Esophagus (tissue), 2 donors: ENCODE data around the gene PRKCSH. TPM values are rescaled to one million over a fixed set of nuclear protein-coding genes. Genes with fewer than 3 reads are reported as not detected.
"Not testable (repeated sequence)": the region's sequence is repeated elsewhere in the genome, so short reads cannot be mapped to it uniquely, and the experiment has no call there.

Experiments
- H3K27ac ChIP-seq, 2 donors: one replicate each; pipeline ENCODE4 v1.5.1; 2013; ENCODE audit warnings: low read depth in 2 of 2, mild to moderate bottlenecking in 2 of 2, inconsistent platforms in 1 of 2, low read length in 1 of 2, moderate library complexity in 1 of 2
- H3K27me3 ChIP-seq, 2 donors: one replicate each; pipeline ENCODE4 v1.6.1; 2013; ENCODE audit warnings: low read length in 2 of 2, control low read depth in 1 of 2, mild to moderate bottlenecking in 1 of 2; ENCODE audit not compliant: insufficient read depth in 2 of 2, control insufficient read depth in 1 of 2
- H3K36me3 ChIP-seq, 2 donors: one replicate each; pipeline ENCODE4 v1.6.1; 2013; ENCODE audit warnings: low read length in 1 of 2; ENCODE audit not compliant: control insufficient read depth in 2 of 2, insufficient read depth in 2 of 2
- H3K4me1 ChIP-seq, 2 donors: one replicate each; pipeline ENCODE4 v1.6.1; 2013; ENCODE audit warnings: low read length in 1 of 2; ENCODE audit not compliant: control insufficient read depth in 2 of 2, insufficient read depth in 2 of 2
- H3K4me3 ChIP-seq, 2 donors: one replicate each; pipeline ENCODE4 v1.5.1; 2013; ENCODE audit warnings: low read length in 2 of 2, mild to moderate bottlenecking in 2 of 2, low read depth in 1 of 2, moderate library complexity in 1 of 2
- H3K9me3 ChIP-seq, 2 donors: one replicate each; pipeline ENCODE4 v1.6.1; 2013; ENCODE audit warnings: mild to moderate bottlenecking in 2 of 2, low read depth in 1 of 2, low read length in 1 of 2, moderate library complexity in 1 of 2; ENCODE audit not compliant: control insufficient read depth in 2 of 2, insufficient read depth in 1 of 2
- WGBS, 2 donors: extraction: QIAGEN DNeasy Blood & Tissue Kit; methylation state at CpG; one replicate each; pipeline ENCODE4 v1.1.7; 2013; 5-methylcytosine and 5-hydroxymethylcytosine counted together
- polyA plus RNA-seq, 2 donors: library from polyadenylated mRNA; stranded (reverse); fragments of 200-250 nt; gene quantifications; one replicate each; pipeline ENCODE4 v1.2.3, GENCODE V29; 2013
- donor health status: healthy with polysubstance abuse.
- donor health status: Bipolar disorder and iron deficiency.

PRKCSH gene
- polyA plus RNA-seq, 2 donors: 76.7 to 86.9 TPM

DNA sequence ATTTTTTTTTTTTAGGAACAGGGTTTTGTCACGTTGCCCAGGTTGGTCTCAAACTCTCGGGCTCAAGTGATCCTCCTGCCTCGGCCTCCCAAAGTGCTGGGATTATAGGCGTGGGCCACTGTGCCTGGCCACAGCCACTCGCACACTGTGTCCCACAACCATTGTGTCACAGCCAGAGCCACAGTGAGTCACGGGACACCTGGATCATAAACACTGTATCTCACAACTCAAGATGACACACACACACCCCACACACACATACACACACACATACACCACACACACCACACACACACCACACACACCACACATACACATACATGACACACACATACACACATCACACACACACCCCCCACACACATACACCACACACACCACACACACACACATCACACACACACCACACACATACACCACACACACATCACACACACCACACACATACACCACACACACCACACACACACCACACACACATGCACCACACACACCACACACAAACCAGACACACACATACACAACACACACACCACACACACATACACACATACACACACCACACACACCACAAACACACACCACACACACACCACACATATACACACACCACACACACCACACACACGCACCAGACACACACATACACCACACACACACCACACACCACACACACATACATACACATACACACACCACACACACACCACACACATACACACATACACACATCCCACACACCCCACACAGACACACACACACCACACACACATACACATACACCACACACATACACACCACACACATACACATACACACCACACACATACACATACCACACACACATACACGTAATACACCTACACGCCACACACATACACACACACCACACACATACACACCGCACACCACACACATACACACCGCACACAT, 29.2 kb downstream of the PRKCSH start:
- Histone ChIP-seq H3K4me1 (no peaks in the 10 kb centered on the region), H3K9me3 (no peaks in the 10 kb centered on the region), H3K27ac (no peak overlapping the region), H3K36me3 (no peaks in the 10 kb centered on the region), H3K4me3 (no peak overlapping the region), H3K27me3 (no peaks in the 10 kb centered on the region)
- WGBS, 2 donors: 83 to 84% methylated on average over 11 of the region's 11 CpGs

DNA sequence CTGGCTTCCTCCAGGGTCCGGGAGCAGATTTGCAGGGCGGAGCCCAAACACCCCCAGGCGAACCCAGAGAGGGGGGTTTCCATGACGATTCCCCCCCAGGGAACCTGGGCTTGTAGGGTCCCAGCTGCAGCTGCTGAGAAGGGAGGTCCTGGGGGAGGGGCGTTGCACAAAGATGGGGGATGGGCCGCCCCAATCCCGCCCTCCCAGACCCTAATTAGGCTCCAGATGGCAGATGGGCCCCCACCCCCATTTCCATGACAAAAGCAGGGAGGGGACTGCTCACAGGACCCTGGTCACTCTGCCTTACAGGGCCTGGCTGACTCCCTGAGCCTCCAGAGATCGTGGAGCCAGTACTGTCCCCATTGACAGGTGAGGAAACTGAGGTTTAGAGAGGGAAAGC, 30.2 kb downstream of the PRKCSH start:
- 35 to 47% methylated on average over 8 of the region's 8 CpGs for WGBS, 2 donors

DNA sequence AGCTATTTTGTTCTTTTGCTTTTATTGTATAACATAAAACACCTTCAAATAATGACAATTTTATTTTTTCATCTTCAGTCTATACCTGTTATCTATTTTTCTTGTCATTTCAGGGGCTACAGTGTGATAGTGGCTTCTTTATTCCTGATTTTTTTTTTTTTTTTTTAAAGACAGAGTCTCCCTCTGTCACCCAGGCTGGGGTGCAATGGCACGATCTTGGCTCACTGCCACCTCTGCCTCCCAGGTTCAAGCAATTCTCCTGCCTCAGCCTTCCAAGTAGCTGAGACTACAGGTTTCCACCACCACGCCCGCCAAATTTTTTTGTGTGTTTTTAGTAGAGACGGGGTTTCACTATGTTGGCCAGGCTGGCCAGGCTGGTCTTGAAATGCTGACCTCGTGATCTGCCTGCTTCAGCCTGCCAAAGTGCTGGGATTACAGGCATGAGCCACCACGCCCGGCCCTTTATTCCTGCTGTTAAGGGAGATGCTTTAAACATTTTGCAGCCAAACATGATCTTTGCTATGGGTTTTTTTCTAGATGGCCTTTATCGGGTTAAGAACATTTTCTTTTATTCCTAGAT, 32.9 kb downstream of the PRKCSH start:
- 46 to 50% methylated on average over 8 of the region's 8 CpGs for WGBS, 2 donors

More for the DNA sequence above, 30.2 kb downstream of the PRKCSH start:
- Histone ChIP-seq H3K36me3 (no peaks in the 10 kb centered on the region), H3K9me3 (no peaks in the 10 kb centered on the region), H3K4me1 (no peaks in the 10 kb centered on the region), H3K27me3 (no peaks in the 10 kb centered on the region), H3K27ac (no peak overlapping the region), H3K4me3 (no peak overlapping the region)

DNA sequence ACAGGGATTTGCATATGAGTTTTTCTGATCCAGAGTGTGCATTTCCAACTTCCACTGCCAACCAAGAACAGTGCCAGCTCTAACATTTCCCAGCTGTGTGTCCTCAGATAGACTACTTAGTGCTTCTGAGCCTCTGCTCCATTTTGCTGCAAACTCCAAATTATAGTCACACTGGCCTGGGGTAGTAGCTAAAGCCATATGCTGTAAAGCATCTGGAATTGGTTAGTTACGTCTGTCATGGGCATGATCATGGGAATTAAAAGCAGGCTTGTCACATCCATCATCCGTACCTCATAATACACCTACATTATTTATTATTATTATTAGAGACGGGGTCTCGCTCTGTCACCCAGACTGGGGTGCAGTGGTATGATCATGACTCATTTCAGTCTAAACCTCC, 38.3 kb downstream of the PRKCSH start:
- WGBS, 2 donors: 61 to 63% methylated on average over 4 of the region's 4 CpGs
- Histone ChIP-seq H3K27me3 (no peaks in the 10 kb centered on the region), H3K9me3 (no peaks in the 10 kb centered on the region), H3K4me1 (no peaks in the 10 kb centered on the region), H3K4me3 (no peak overlapping the region), H3K36me3 (no peaks in the 10 kb centered on the region), H3K27ac (no peak overlapping the region)

More for the DNA sequence above, 32.9 kb downstream of the PRKCSH start:
- not testable (repeated sequence) for H3K4me3 ChIP-seq, H3K27me3 ChIP-seq, H3K4me1 ChIP-seq, H3K36me3 ChIP-seq, H3K9me3 ChIP-seq, H3K27ac ChIP-seq

DNA sequence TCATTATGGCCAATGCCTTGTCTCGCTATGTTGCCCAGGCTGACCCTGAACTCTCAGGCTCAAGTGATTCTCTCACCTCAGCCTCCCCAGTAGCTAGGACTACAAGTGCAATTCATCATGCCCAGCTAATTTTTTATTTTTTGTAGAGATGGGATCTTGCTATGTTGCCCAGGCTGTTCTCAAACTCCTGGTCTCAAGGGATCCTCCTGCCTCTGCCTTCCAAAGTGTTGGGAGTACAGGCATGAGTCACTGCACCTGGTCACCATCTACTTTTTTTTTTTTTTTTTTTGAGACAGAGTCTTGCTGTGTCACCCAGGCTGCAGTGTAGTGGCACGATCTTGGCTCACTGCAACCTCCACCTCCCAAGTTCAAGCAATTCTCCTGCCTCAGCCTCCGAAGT, 39.9 kb downstream of the PRKCSH start:
- 94 to 96% methylated on average over 3 of the region's 3 CpGs for WGBS, 2 donors
- not testable (repeated sequence) for H3K36me3 ChIP-seq, H3K4me3 ChIP-seq, H3K9me3 ChIP-seq, H3K27ac ChIP-seq, H3K27me3 ChIP-seq, H3K4me1 ChIP-seq

DNA sequence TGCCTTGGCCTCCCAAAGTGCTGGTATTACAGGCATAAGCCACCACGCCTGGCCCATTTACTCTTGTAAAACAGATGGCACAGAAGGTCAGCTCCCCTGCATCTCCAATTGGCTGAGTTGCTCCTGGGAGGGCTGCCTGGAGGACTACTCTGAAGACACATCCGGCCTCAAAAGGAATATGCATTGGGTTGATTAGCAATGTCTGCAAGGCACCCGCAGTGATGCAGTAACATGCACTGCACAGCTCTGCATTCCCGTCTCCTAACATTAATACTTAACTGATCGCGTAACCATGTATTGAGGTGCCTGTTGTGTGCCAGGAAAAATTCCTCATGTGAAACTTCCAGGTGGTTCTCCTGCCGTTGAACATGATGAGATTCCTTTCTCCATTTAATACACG, 40.4 kb downstream of the PRKCSH start:
- 68 to 78% methylated on average over 8 of the region's 8 CpGs for WGBS, 2 donors
- H3K9me3 ChIP-seq: no peaks in the 10 kb centered on the region
- no peak overlapping the region for H3K27ac ChIP-seq
- H3K36me3 ChIP-seq: no peaks in the 10 kb centered on the region
- no peak overlapping the region for H3K4me3 ChIP-seq
- peaks cover 0 to 6% of the 10 kb centered on the region in 2 donors for H3K27me3 ChIP-seq
- peaks cover 1 to 5% of the 10 kb centered on the region in 2 donors for H3K4me1 ChIP-seq

DNA sequence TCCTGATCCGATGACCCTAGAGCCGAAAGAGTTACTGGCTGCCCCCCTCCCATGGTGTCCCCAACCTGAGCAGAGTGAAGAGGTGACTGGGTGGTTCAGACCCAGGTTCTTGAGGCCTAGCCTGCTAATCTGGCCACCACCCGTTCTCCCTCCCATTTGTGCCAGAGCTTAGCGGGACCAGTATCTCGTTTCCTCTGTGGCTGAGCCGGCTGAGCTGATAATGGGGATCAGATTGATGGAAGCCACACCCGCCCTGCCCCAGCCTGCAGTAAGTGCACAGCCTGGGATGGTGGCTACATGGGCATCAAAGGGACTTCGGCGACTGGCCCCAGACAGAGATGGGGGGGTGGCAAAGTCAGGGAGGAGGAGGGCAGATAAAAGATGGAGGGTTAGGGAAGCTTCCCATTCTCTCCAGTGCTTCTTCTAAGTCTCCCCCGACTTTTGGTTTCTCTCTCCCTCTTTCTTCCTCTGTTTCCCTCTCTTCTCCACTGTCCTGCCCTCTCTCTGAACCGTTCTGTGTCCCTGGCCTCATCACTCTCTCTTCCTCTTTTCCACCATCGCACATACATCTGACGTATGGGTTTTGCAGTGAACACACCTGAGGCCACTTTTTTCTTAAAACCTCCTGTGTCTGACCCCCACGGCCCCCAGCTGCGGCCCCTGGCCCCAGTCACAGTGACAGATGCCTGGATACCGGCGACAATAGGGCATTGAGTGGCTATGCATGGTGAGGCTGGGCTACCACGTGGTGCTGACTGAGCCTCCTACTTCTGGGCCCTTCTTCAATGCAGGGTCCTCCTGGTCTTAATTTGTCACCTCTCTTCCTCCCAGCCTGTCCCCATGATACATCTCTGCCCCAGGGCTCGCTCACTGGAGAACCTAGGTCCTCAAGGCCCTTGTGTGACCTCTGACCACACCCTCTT, 43.0 kb downstream of the PRKCSH start:
- Histone ChIP-seq H3K27ac (no peak overlapping the region), H3K36me3 (no peaks in the 10 kb centered on the region), H3K9me3 (peaks cover 0 to 3% of the 10 kb centered on the region in 2 donors), H3K4me3 (no peak overlapping the region), H3K4me1 (peaks cover 7 to 8% of the 10 kb centered on the region in 2 donors), H3K27me3 (peaks cover 0 to 10% of the 10 kb centered on the region in 2 donors)
- WGBS, 2 donors: 62 to 65% methylated on average over 19 of the region's 19 CpGs

DNA sequence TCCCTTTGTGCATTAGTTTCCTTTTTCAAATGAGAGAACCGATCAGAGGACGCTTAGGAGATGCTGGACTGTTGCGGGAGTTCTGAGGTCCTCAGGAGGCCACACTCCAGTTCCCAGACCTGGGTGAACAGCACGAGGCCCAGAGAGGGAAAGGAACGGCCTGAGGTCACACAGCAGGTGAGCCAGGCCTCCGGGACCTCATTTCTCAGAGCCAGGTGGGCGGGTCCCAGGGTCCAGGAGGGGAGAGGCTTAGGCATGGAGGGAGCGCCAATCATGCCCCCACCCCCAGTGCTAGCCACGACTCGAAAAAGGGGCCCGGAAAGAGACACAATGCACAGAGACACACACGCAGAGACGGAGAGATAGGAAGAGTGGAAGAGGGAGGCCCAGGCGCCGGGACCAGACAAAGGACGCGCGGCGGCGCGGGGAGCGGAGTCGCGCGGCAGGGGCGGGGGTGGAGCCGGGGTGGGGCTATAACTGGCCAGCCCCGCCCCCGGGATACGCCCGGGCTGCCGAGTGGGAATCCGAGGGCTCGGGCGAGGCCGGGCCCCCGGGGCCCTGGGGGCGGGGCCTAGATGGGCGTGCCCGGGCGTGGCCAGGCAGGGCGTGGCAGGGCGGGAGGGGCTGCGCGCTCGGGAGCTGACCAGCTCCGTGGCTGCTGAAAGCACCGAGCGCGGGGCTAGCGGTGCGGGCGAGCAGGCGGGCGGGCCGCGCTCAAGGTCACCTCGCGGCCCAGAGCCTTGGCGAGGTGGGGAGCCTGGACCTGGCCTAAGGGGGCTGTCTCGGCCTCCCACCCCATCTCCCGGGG, 43.9 kb downstream of the PRKCSH start:
- peaks cover 7 to 8% of the 10 kb centered on the region in 2 donors for H3K4me1 ChIP-seq
- 24 to 31% methylated on average over 39 to 62 of the region's 62 CpGs for WGBS, 2 donors
- peaks cover 0 to 3% of the 10 kb centered on the region in 2 donors for H3K9me3 ChIP-seq
- peaks cover 0 to 3% of the 10 kb centered on the region in 2 donors for H3K36me3 ChIP-seq
- H3K27me3 ChIP-seq: peaks cover 0 to 10% of the 10 kb centered on the region in 2 donors
- H3K4me3 ChIP-seq: no peak overlapping the region
- no peak overlapping the region for H3K27ac ChIP-seq
